CD8-positive, alpha-beta memory T cell (primary cell): ENCODE results near the gene DDR1. TPM values are rescaled to one million over a fixed set of nuclear protein-coding genes. Genes with fewer than 3 reads are reported as not detected.
A peak's percentile ranks its signal among the peaks of the same experiment; 100 is the strongest.

Experiments used
- CTCF ChIA-PET: fragments of 350-600 bp; sonication (Branson Sonifier 250); formaldehyde crosslinking; loops from one replicate; lab custom pipeline; 2021; ENCODE audit warnings: antibody characterized with exemption; lab: Charles Lee
- POLR2A ChIA-PET: fragments of 350-600 bp; sonication (Branson Sonifier 250); formaldehyde crosslinking; loops from one replicate; lab custom pipeline; 2021; ENCODE audit warnings: antibody characterized with exemption; lab: Charles Lee
- DNase-seq, 5 donors: peaks; one replicate each; pipeline versions ENCODE4 v3.0.0 to v3.0.0-alpha.2; 2020 to 2022; ENCODE audit warnings: mixed read lengths in 1 of 5
- H3K27ac ChIP-seq: one replicate; pipeline ENCODE4 v1.7.0; 2013; ENCODE audit warnings: low read depth, mild to moderate bottlenecking, low read length, moderate library complexity
- H3K27me3 ChIP-seq: 2 replicates; pipeline ENCODE4 v1.7.0; 2013; ENCODE audit warnings: low read length, mild to moderate bottlenecking; ENCODE audit not compliant: insufficient read depth, poor library complexity, severe bottlenecking
- H3K36me3 ChIP-seq: 2 replicates; pipeline ENCODE4 v1.7.0; 2013; ENCODE audit warnings: mild to moderate bottlenecking, low read length, moderate library complexity; ENCODE audit not compliant: insufficient read depth
- H3K4me1 ChIP-seq: 2 replicates; pipeline ENCODE4 v1.7.0; 2013; ENCODE audit warnings: mild to moderate bottlenecking, low read length, moderate library complexity; ENCODE audit not compliant: insufficient read depth
- H3K4me3 ChIP-seq: 2 replicates; pipeline ENCODE4 v1.7.0; 2013; ENCODE audit warnings: mild to moderate bottlenecking, low read length
- H3K9me3 ChIP-seq: 2 replicates; pipeline ENCODE4 v1.7.0; 2013; ENCODE audit warnings: mild to moderate bottlenecking, low read length
- H3K27ac Mint-ChIP-seq, 8 donors: one replicate each; pipeline ENCODE4 v1.8.0; 2020 to 2021; ENCODE audit warnings: mixed read lengths in 8 of 8, mild to moderate bottlenecking in 6 of 8, inconsistent platforms in 3 of 8, moderate library complexity in 3 of 8
- H3K27me3 Mint-ChIP-seq, 2 donors: one replicate each; pipeline ENCODE4 v1.8.0; 2020 to 2021; ENCODE audit warnings: mixed read lengths in 2 of 2, mild to moderate bottlenecking in 1 of 2, moderate library complexity in 1 of 2
- H3K36me3 Mint-ChIP-seq, 3 donors: one replicate each; pipeline ENCODE4 v1.8.0; 2020 to 2021; ENCODE audit warnings: mixed read lengths in 3 of 3, inconsistent platforms in 1 of 3, mild to moderate bottlenecking in 1 of 3
- H3K4me1 Mint-ChIP-seq, 3 donors: one replicate each; pipeline ENCODE4 v1.8.0; 2020 to 2021; ENCODE audit warnings: mixed read lengths in 3 of 3, inconsistent platforms in 1 of 3, mild to moderate bottlenecking in 1 of 3
- H3K4me3 Mint-ChIP-seq, 7 donors: one replicate each; pipeline ENCODE4 v1.8.0; 2020 to 2021; ENCODE audit warnings: mixed read lengths in 7 of 7, mild to moderate bottlenecking in 6 of 7, moderate library complexity in 4 of 7, inconsistent platforms in 2 of 7
- H3K9me3 Mint-ChIP-seq, 5 donors: one replicate each; pipeline ENCODE4 v1.8.0; 2020 to 2022; ENCODE audit warnings: mixed read lengths in 5 of 5, mild to moderate bottlenecking in 3 of 5, moderate library complexity in 2 of 5, inconsistent platforms in 1 of 5
- polyA plus RNA-seq: library from polyadenylated mRNA; unstranded; fragments of 300-500 nt; fragmentation: Illumina TruSeq; gene quantifications from one replicate; pipeline ENCODE4 v1.2.3, GENCODE V29; 2021
- total RNA-seq, 2 experiments: library from RNA; stranded (reverse); gene quantifications; one replicate each; pipeline ENCODE4 v1.2.3, GENCODE V29; 2021

The DDR1 gene
- total and polyA plus RNA-seq, 3 experiments from 2014 or later: 1.2 to 10.5 (median 10.1) TPM

DNA sequence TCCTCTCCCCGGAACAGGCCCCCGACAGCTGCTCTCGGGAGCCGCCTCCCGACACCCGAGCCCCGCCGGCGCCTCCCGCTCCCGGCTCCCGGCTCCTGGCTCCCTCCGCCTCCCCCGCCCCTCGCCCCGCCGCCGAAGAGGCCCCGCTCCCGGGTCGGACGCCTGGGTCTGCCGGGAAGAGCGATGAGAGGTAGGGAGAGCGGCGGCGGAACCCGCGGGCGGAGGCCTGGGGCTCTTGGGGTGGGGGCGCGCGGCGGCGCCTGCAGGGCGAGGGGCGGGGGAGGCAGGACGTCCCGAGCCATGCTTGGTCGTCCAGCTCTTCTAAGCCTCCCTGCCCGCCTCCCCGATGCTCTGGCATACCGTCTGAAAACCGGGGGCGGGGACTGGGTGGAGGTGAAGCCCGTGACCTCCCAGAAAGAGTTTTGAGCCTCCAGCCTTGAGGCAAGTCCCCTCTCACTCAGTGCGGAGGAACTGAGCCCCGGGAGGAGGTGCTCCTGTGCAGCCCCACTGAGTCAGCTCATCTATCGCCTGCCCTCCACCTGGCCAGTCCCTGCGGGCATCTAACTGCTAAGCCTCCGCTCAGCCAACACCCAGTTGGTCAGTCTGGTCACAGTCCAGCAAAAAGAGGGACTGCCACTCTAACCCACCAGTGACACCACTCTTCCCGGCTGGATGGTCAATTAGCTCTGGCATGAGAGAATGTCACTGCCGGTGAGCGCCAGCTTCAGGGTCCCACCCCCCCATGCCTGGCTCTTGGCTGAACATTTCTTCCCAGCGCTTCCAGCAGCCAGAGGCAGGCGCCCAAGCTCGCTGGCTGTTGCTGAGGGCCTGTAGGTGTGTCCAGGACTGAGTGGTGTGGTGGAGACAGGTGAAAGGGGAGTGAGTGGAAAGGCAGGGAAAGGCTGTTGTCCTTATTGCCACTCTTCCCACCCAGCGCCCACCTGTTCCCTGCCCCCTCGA lies 482 bp downstream of the DDR1 start:
- Histone ChIP-seq H3K4me1 (peaks cover 34% of the 10 kb centered on the region), H3K27me3 (no peaks in the 10 kb centered on the region), H3K9me3 (no peaks in the 10 kb centered on the region), H3K27ac (peak overlapping the region; percentile 76), H3K36me3 (no peaks in the 10 kb centered on the region), H3K4me3 (peak overlapping the region; percentile 62)
- Mint-ChIP-seq H3K4me1 (peaks cover 26 to 34% (median 28%) of the 10 kb centered on the region in 3 donors), H3K27me3 (peaks cover 0 to 7% of the 10 kb centered on the region in 2 donors), H3K27ac (peak overlapping the region in 5 of 8 donors; percentile 12 to 92 (median 73)), H3K4me3 (peak overlapping the region; percentile 72 to 95 (median 85)), H3K36me3 (peaks cover 0 to 7% (median 2%) of the 10 kb centered on the region in 3 donors), H3K9me3 (no peaks in the 10 kb centered on the region)
- POLR2A ChIA-PET: interaction anchor here (0.6 to 1.1 kb wide), 6 partner anchors 11 to 203 kb away, joined by 3 to 5 read pairs (median 3); partner anchors contain the start of gene FLOT1
- CTCF ChIA-PET: interaction anchor here (0.9 to 12.3 kb wide), 5 partner anchors 59 to 206 kb away, joined by 3 to 148 read pairs (median 3); partner anchors contain the start of gene IER3
- peak in 4 of 5 donors; percentile 12 to 59 (median 23) for DNase-seq

DNA sequence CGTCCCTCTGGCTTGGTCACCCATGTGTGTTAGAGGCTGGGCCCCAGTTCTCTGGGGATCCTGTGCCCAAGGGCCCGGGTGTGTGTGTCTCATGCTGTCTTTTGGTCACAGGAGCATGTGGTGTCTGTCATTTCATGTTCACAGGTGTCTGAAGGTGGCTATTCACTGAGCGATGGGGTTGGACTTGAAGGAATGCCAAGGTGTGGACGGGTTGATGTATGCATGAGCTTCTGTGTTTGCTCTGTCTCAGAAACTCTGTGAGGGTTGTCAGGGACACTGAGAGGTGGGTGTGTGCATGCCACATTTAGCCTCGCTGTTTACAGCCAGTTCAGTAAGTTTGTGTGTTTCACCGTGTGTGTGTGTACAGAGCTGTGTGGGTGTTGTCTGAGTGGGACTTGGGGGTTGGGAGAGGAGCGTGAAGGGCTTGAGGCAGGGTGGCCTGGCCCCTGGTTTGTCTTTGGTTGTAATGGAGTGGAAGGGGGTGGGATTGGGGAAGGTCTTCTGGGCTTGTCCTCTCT lies 1.2 kb downstream of the DDR1 start:
- Histone ChIP-seq H3K9me3 (no peaks in the 10 kb centered on the region), H3K36me3 (no peaks in the 10 kb centered on the region), H3K4me3 (peak overlapping the region; percentile 62), H3K27ac (peak overlapping the region; percentile 76), H3K27me3 (no peaks in the 10 kb centered on the region), H3K4me1 (peaks cover 34% of the 10 kb centered on the region)
- ChIA-PET POLR2A (interaction anchor here (0.6 kb wide), 1 partner anchor 10 kb away, joined by 3 read pairs; no protein-coding TSS in a partner anchor), CTCF (interaction anchor here (1.0 to 12.3 kb wide), 2 partner anchors 60 to 206 kb away, joined by 3 to 148 read pairs; no protein-coding TSS in a partner anchor)
- Mint-ChIP-seq H3K4me1 (peaks cover 26 to 34% (median 28%) of the 10 kb centered on the region in 3 donors), H3K9me3 (no peaks in the 10 kb centered on the region), H3K36me3 (peaks cover 0 to 14% (median 2%) of the 10 kb centered on the region in 3 donors), H3K27me3 (peaks cover 0 to 7% of the 10 kb centered on the region in 2 donors), H3K27ac (peak overlapping the region in 5 of 8 donors; percentile 12 to 73 (median 69)), H3K4me3 (peak overlapping the region; percentile 68 to 95 (median 85))
- peak in 1 of 5 donors; percentile 21 for DNase-seq

DNA sequence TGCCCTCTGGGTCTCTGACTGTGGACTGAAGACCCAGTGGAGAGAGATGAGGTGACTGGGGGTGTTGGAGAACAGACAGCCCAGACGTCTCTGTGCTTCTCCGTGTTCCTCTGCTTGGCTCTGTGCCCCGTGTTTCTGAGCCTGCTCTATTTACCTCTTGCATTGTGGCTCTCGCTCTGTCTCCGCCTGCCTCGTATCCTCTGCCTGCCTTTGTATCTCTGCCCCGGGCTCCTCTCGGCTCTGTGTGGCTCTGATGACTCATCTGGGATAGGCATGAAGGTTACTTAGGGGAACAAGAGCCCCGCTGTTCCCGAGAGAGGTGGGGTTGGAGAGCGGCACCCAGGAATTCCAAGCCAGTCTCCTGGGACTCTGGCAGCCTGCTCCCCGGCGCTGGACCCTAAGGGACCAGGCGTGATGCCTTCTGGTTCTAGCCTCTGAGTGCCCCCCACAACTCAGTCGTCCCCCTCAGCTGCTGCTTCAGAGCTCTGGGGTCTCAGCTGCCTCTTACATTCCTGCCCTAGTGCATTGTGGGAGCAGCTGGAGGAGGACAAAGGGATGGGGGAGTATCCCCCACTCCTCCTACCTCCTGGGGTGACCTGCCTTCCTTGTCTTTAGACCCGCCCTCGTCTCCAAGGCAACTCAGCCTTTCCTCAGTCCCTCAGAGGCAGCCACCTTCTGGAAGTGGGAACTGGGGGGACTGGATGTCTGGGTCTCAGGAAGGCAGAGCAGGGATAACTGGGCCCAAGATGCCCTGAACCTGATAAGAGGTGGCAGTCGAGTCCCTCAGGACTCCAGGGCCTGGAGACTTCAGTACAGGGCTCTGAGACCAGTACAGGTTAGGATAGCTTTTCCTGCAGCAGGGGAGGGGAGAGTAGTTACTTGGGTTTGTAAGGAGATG lies 1.9 kb downstream of the DDR1 start:
- peak overlapping the region; percentile 62 for H3K4me3 ChIP-seq
- H3K9me3 Mint-ChIP-seq: no peaks in the 10 kb centered on the region
- peak in 1 of 5 donors; percentile 16 for DNase-seq

DNA sequence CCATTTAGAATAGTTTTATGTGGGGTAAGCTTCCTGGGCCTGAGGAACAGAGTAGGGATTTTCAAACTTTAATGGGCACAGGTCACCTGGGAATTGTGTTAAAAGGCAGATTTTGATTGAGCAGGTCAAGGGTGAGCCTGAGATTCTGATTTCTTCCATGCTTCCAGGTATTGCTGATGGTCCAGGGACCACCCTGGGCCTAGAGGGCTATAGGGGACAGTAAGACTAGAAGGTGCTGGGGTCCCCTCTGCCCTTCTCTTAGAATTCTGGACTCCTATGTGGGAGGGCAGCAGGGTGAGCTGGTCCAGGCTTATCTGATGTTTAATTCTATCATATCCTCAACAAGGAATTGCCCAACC lies 2.6 kb downstream of the DDR1 start:
- peak overlapping the region in 1 of 8 donors; percentile 52 for H3K27ac Mint-ChIP-seq
- peaks cover 34% of the 10 kb centered on the region for H3K4me1 ChIP-seq

More for the DNA sequence above, 1.9 kb downstream of the DDR1 start:
- ChIA-PET CTCF (interaction anchor here (12.3 kb wide), 1 partner anchor 61 kb away, joined by 148 read pairs; no protein-coding TSS in a partner anchor), POLR2A (no interaction called here)
- Mint-ChIP-seq H3K4me1 (peaks cover 26 to 34% (median 28%) of the 10 kb centered on the region in 3 donors), H3K27ac (peak overlapping the region in 6 of 8 donors; percentile 12 to 73 (median 69)), H3K4me3 (peak overlapping the region; percentile 68 to 95 (median 85)), H3K36me3 (peaks cover 0 to 14% (median 2%) of the 10 kb centered on the region in 3 donors), H3K27me3 (peaks cover 0 to 7% of the 10 kb centered on the region in 2 donors)
- no peaks in the 10 kb centered on the region for H3K9me3 ChIP-seq
- H3K4me1 ChIP-seq: peaks cover 34% of the 10 kb centered on the region
- no peaks in the 10 kb centered on the region for H3K36me3 ChIP-seq
- no peaks in the 10 kb centered on the region for H3K27me3 ChIP-seq
- peak overlapping the region; percentile 76 for H3K27ac ChIP-seq

DNA sequence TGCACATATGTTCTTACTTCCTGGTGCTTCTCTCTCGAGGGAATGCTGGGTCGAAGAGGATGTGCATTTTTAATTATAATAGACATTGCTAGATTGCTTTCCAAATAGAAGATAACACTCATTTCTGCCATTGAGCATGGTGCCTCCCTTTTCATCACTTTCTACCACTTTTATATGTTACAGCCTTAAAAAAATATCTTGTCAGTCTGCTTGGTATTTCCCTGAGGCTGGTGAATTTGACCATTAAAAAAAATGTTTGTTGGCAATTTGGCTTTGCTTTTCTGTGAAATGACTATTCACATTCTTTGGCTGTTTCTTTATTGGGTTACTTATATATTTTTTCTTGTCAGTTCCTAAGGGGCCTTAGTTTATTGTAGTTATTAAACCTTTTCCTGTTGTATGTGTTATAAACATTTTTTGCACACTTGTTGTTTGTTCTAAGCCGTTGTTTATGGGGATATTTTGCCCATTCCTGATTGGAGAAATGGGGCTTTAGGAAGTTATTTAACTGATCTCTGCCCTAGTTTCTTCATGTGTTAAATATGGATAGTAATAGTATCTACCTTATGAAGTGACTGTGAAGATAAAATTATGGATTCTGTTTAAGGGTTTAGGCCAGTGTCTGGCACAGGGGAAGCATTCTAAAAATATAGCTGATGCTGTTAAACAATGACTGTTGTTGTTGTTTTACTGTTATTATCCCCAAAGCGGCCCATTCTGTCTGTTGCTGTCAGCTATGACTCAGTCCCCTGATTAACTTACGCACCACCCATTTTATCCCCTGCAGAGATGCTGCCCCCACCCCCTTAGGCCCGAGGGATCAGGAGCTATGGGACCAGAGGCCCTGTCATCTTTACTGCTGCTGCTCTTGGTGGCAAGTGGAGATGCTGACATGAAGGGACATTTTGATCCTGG lies 3.8 kb downstream of the DDR1 start:
- CTCF ChIA-PET: interaction anchor here (1.1 to 1.6 kb wide), 2 partner anchors 19 to 57 kb away, joined by 3 read pairs; partner anchors contain the start of gene GTF2H4
- H3K4me1 ChIP-seq: peaks cover 30% of the 10 kb centered on the region
- peak overlapping the region in 1 of 8 donors; percentile 12 for H3K27ac Mint-ChIP-seq
- H3K27ac ChIP-seq: no peak overlapping the region
- no peak for DNase-seq
- H3K36me3 ChIP-seq: no peaks in the 10 kb centered on the region
- H3K4me3 ChIP-seq: no peak overlapping the region
- H3K27me3 ChIP-seq: no peaks in the 10 kb centered on the region
- H3K9me3 ChIP-seq: no peaks in the 10 kb centered on the region
- H3K9me3 Mint-ChIP-seq: no peaks in the 10 kb centered on the region
- H3K36me3 Mint-ChIP-seq: peaks cover 0 to 21% (median 6%) of the 10 kb centered on the region in 3 donors
- H3K4me1 Mint-ChIP-seq: peaks cover 24 to 31% (median 25%) of the 10 kb centered on the region in 3 donors
- H3K27me3 Mint-ChIP-seq: peaks cover 0 to 4% of the 10 kb centered on the region in 2 donors
- POLR2A ChIA-PET: no interaction called here
- H3K4me3 Mint-ChIP-seq: peak overlapping the region in 1 of 7 donors; percentile 40

More for the DNA sequence above, 2.6 kb downstream of the DDR1 start:
- H3K9me3 ChIP-seq: no peaks in the 10 kb centered on the region
- H3K36me3 Mint-ChIP-seq: peaks cover 0 to 14% (median 2%) of the 10 kb centered on the region in 3 donors
- no peaks in the 10 kb centered on the region for H3K9me3 Mint-ChIP-seq
- no peaks in the 10 kb centered on the region for H3K27me3 ChIP-seq
- H3K4me1 Mint-ChIP-seq: peaks cover 26 to 34% (median 28%) of the 10 kb centered on the region in 3 donors
- H3K4me3 ChIP-seq: no peak overlapping the region
- POLR2A ChIA-PET: no interaction called here
- DNase-seq: no peak
- peak overlapping the region in 1 of 7 donors; percentile 53 for H3K4me3 Mint-ChIP-seq
- no peaks in the 10 kb centered on the region for H3K36me3 ChIP-seq
- no peak overlapping the region for H3K27ac ChIP-seq
- CTCF ChIA-PET: interaction anchor here (12.3 kb wide), 1 partner anchor 61 kb away, joined by 148 read pairs; no protein-coding TSS in a partner anchor
- H3K27me3 Mint-ChIP-seq: peaks cover 0 to 5% of the 10 kb centered on the region in 2 donors

DNA sequence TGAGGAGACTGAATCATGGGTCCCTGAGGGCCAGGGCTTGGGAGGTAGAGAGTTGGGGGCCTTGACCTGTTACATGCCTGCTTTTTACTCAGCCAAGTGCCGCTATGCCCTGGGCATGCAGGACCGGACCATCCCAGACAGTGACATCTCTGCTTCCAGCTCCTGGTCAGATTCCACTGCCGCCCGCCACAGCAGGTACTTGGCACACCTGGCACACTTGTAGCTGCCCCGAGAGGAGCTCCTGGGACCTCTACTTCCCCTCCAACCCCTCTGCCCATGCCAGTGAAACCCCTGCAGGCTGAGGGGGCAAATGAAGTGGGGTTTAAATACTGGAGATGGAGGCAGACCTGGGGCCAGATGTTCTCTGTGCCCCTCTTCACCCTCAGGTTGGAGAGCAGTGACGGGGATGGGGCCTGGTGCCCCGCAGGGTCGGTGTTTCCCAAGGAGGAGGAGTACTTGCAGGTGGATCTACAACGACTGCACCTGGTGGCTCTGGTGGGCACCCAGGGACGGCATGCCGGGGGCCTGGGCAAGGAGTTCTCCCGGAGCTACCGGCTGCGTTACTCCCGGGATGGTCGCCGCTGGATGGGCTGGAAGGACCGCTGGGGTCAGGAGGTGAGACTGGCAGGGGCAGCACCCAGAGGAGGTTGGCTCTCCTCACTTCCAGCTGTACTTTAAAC lies 4.6 kb downstream of the DDR1 start:
- ChIA-PET POLR2A (interaction anchor here (0.9 kb wide), 1 partner anchor 274 kb away, joined by 5 read pairs; no protein-coding TSS in a partner anchor), CTCF (interaction anchor here (1.1 to 1.8 kb wide), 4 partner anchors 19 to 158 kb away, joined by 3 to 4 read pairs (median 3); partner anchors contain the start of gene GTF2H4)
- Histone ChIP-seq H3K27ac (no peak overlapping the region), H3K4me3 (no peak overlapping the region), H3K9me3 (no peaks in the 10 kb centered on the region), H3K4me1 (peaks cover 23% of the 10 kb centered on the region), H3K36me3 (no peaks in the 10 kb centered on the region), H3K27me3 (no peaks in the 10 kb centered on the region)
- no peak for DNase-seq
- Mint-ChIP-seq H3K27ac (no peak overlapping the region), H3K36me3 (peaks cover 0 to 21% (median 6%) of the 10 kb centered on the region in 3 donors), H3K4me3 (no peak overlapping the region), H3K9me3 (no peaks in the 10 kb centered on the region), H3K4me1 (peaks cover 18 to 23% (median 19%) of the 10 kb centered on the region in 3 donors), H3K27me3 (peaks cover 0 to 4% of the 10 kb centered on the region in 2 donors)
